ENCODE measurements around the gene TUSC2.

GRCh38 chr3:50372349-50372748, 44.3 kb upstream of the TUSC2 start:
- TF ChIP-seq CTCF (IDR thresholded peaks at IDR 0.05; ENCODE audit: low read depth, low read length) (no peak), EZH2phosphoT487 (IDR thresholded peaks at IDR 0.05; ENCODE audit: low read depth) (no peak)

Measured in OCI-LY3 (cell line).